Lower lobe of right lung (tissue), 2 donors: Measurements from ENCODE around the gene KIF13A. TPM values are rescaled to one million over a fixed set of nuclear protein-coding genes. Genes with fewer than 3 reads are reported as not detected.

Experiments used
- ATAC-seq, 2 donors: fragments of 200-7000 bp; cut with Tn5 transposase; one replicate each; pipeline ENCODE4 v1.9.1; 2020 to 2022; ENCODE audit warnings: mild to moderate bottlenecking in 2 of 2, moderate library complexity in 2 of 2
- DNase-seq: peaks from one replicate; pipeline ENCODE4 v3.0.0-alpha.2; 2020
- H3K27ac ChIP-seq: fragments of 200-600 bp; one replicate; pipeline ENCODE4 v1.8.0; 2022
- H3K27me3 ChIP-seq: fragments of 200-600 bp; one replicate; pipeline ENCODE4 v1.8.0; 2022; ENCODE audit warnings: low read depth
- H3K36me3 ChIP-seq: fragments of 200-600 bp; one replicate; pipeline ENCODE4 v1.8.0; 2022; ENCODE audit warnings: mild to moderate bottlenecking
- H3K4me1 ChIP-seq: fragments of 200-600 bp; one replicate; pipeline ENCODE4 v1.8.0; 2022
- H3K4me3 ChIP-seq: fragments of 200-600 bp; one replicate; pipeline ENCODE4 v1.8.0; 2022; ENCODE audit warnings: mild to moderate bottlenecking
- H3K9me3 ChIP-seq: fragments of 200-600 bp; one replicate; pipeline ENCODE4 v1.8.0; 2022
- CTCF ChIP-seq: fragments of 200-600 bp; IDR thresholded peaks from one replicate; pipeline ENCODE4 v1.8.0; 2022; ENCODE audit warnings: antibody characterized with exemption, mild to moderate bottlenecking
- intact Hi-C: fragments of 100-400 bp; cut with DNase I; formaldehyde crosslinking; loops from one replicate; pipeline ENCODE4 v1.11.0; 2022
- total RNA-seq: library from RNA; stranded (reverse); fragmentation: NEBNext Ultra II Directional; extraction: Animal tissue kit (Norgen Biotek cat#: 25700); gene quantifications from one replicate; pipeline ENCODE4 v1.2.1, GENCODE V29; 2021
- donor health status: DM: no; HTN: yes; CAD: no; lungs with severe emphysema.

The KIF13A gene
- total RNA-seq, 1 donor from 2014 or later, result 55.2 TPM

- no peak overlapping the region for H3K27ac ChIP-seq
- intact Hi-C loops, result no loop called here
Observed at GRCh38 chr6:17866876-17867444, 120.5 kb downstream of the KIF13A start.

GRCh38 chr6:17865798-17866725, 121.4 kb downstream of the KIF13A start:
- Histone ChIP-seq H3K9me3 (no peaks in the 10 kb centered on the region), H3K27me3 (no peaks in the 10 kb centered on the region), H3K36me3 (no peaks in the 10 kb centered on the region), H3K4me3 (no peak overlapping the region), H3K27ac (no peak overlapping the region), H3K4me1 (peaks cover 38% of the 10 kb centered on the region)
- no peak for TF ChIP-seq CTCF
- intact Hi-C loops, result no loop called here
- no peak for DNase-seq
- peak; percentile 25 to 71 for ATAC-seq

More at GRCh38 chr6:17866876-17867444, 120.5 kb downstream of the KIF13A start:
- Histone ChIP-seq H3K36me3 (no peaks in the 10 kb centered on the region), H3K4me3 (no peak overlapping the region), H3K9me3 (no peaks in the 10 kb centered on the region), H3K4me1 (peaks cover 38% of the 10 kb centered on the region), H3K27me3 (no peaks in the 10 kb centered on the region)
- DNase-seq, result no peak
- no peak for ATAC-seq
- TF ChIP-seq CTCF, result no peak

DNA sequence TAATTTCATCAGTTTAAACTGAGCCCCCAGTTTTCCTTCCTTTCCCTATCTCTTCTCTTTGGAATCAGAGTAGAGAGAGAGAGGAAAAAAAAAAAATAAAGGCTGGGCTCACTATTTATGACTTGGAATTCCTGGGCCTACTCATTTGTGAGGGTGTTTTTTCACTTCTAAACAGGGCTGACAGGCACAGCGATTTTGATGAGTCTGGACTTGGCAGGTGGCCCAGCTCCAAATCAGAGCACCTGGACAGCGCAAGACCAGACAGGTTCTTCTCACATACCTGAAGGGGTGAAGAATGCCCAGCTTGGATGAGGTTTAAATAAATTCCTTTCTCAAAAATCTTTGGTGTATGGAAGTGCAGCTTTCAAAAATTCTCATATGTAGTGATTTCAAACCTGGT, 122.2 kb downstream of the KIF13A start:
- no peak for DNase-seq
- H3K36me3 ChIP-seq, result no peaks in the 10 kb centered on the region
- H3K27me3 ChIP-seq, result no peaks in the 10 kb centered on the region
- H3K27ac ChIP-seq, result no peak overlapping the region
- peak in 1 of 2 donors; percentile 41 for ATAC-seq
- no peak for TF ChIP-seq CTCF
- no peaks in the 10 kb centered on the region for H3K9me3 ChIP-seq
- intact Hi-C loops, result no loop called here
- H3K4me1 ChIP-seq, result peaks cover 35% of the 10 kb centered on the region
- no peak overlapping the region for H3K4me3 ChIP-seq

DNA sequence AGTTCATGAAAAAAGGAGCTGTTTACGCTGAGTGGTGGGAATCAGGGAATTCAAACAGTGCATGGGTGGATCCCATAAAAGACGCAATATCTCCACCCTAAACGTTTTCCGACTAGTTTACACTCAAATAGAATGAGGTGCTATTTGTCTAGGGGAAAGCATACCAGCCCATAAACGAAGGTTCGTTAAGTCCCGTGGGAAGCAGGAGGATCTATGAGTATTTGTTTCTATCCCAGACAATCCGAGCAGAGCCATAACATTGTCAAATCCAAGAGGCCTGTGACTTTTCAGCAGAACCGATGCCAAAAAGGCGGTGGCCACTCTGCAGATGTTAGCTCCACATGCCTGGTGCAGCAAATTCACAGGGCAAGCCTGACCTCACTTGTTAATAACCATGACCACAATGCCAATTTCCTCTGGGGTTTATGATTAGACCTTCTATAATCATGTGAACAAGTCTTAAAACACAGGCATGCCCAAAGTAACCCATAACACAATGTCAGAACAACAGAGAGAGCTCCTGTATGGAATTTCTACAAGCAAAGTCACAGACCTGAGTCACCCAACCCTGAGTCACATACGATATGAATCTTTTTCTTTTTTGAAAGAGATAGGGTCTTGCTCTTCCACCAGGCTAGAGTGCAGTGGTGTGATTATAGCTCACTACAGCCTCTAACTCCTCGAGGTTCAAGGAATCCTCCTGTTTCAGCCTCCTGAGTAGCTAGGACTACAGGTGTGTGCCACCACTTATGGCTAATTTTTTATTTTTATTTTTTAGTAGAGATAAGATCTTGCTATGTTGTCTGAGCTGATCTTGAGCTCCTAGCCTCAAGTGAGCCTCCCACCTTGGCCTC, 123.3 kb downstream of the KIF13A start:
- intact Hi-C loops, result no loop called here
- no peak overlapping the region for H3K27ac ChIP-seq
- H3K36me3 ChIP-seq, result no peaks in the 10 kb centered on the region
- no peak for DNase-seq
- no peaks in the 10 kb centered on the region for H3K9me3 ChIP-seq
- TF ChIP-seq CTCF, result no peak
- peaks cover 24% of the 10 kb centered on the region for H3K4me1 ChIP-seq
- H3K4me3 ChIP-seq, result no peak overlapping the region
- no peaks in the 10 kb centered on the region for H3K27me3 ChIP-seq
- no peak for ATAC-seq

DNA sequence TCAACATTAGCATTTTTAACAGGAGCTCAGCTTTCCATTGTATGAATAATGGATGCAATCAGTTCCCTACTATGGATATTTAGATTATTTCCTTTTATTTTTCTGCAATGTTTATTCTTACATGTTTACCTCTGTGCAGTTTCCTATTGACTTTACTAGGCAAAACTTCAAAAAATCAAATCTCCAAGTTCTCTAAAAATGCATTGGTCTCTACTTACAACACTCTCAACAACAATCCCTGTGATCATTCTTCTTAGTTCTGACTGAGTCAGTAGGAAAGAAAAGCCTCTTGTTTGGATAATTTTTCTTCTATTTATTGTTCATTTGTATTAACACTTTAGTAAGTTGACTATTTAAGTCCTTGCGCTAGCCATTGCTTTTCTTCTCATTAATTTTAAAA, 126.1 kb downstream of the KIF13A start:
- no peaks in the 10 kb centered on the region for H3K27me3 ChIP-seq
- no peak overlapping the region for H3K27ac ChIP-seq
- no peak for TF ChIP-seq CTCF
- H3K4me1 ChIP-seq, result peaks cover 14% of the 10 kb centered on the region
- DNase-seq (no peak), ATAC-seq (no peak)
- no peak overlapping the region for H3K4me3 ChIP-seq
- no peaks in the 10 kb centered on the region for H3K36me3 ChIP-seq
- H3K9me3 ChIP-seq, result no peaks in the 10 kb centered on the region
- intact Hi-C loops, result no loop called here
